GM19452 (cell line): ENCODE results near the gene PSMD12.
"Not testable (repeated sequence)": the region's sequence is repeated elsewhere in the genome, so short reads cannot be mapped to it uniquely, and the experiment has no call there.

Experiments
- ATAC-seq: cut with Tn5 transposase; IDR thresholded peaks from one replicate; pipeline ENCODE4 v1.9.1; 2021; ENCODE audit not compliant: unreplicated experiment

Gene PSMD12

GRCh38 chr17:67315865-67316264, 50.5 kb downstream of the PSMD12 start:
- no peak for ATAC-seq

DNA sequence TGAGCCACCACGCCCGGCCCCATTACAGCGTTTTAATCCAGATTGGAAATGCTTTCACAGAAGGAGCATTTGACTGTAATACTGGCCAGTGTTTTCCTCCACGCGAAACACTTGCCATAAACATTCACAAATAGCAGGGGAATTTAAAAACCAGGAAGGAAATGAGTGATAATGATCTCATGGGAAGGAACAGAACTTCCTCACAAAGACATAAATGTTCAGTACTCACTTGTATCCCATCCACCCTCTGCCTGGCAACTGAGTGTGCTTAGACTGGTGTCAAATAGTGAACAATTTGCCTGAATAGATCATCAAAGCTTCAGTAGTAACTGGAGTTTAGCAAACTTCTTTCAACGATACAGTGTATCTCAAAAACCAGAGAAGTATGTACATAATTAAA, 54.1 kb downstream of the PSMD12 start:
- no peak for ATAC-seq

GRCh38 chr17:67311575-67311974, 54.8 kb downstream of the PSMD12 start:
- ATAC-seq, result no peak

- ATAC-seq, result no peak
Observed at GRCh38 chr17:67310406-67310805, 56.0 kb downstream of the PSMD12 start.

- not testable (repeated sequence) for ATAC-seq
Observed at GRCh38 chr17:67305446-67306235, 60.7 kb downstream of the PSMD12 start.

DNA sequence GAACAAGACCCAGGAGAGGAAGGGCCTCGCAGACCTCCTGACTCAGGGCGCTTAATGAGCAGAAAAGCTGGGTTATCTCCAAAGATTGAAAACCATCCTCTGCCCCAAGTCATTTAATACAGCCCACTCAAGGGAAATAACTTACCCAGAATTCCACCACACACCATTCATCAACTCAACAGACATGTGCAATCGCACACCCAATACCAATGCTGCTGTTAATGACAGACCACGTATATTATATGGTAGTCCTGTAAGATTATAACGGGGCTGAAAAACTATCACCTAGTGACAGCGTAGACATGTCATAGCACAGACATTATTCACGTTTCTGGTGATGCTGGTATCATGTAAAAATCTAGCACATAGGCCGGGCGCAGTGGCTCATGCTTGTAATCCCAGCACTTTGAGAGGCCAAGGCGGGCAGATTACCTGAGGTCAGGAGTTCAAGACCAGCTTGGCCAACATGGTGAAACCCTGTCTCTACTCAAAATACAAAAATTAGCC, 68.9 kb downstream of the PSMD12 start:
- no peak for ATAC-seq

DNA sequence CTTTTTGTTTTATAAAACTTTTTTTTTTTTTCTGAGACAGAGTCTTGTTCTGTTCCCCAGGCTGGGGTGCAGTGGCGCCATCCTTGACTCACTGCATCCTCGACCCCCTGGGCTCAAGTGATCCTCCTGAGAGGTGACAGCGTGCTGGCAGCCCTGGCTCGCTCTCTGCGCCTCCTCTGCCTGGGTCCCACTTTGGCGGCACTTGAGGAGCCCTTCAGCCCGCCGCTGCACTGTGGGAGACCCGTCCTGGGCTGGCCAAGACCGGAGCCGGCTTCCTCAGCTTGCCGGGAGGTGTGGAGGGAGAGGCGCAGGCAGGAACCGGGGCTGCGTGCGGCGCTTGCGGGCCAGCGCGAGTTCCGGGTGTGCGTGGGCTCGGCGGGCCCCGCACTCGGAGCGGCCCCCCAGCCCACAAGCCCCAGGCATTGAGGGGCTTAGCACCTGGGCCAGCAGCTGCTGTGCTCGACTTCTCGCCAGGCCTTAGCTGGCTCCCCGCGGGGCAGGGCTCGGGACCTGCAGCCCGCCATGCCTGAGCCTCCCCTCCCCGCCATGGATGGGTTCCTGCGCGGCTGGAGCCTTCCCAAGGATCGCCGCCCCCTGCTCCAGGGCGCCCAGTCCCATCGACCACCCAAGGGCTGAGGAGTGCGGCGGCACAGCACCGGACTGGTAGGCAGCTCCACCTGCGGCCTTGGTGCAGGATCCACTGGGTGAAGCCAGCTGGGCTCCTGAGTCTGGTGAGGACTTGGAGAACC, 71.8 kb downstream of the PSMD12 start:
- ATAC-seq, result no peak

GRCh38 chr17:67293251-67294203, 72.8 kb downstream of the PSMD12 start:
- peak; percentile 94 for ATAC-seq

GRCh38 chr17:67290711-67291291, 75.6 kb downstream of the PSMD12 start:
- no peak for ATAC-seq

- no peak for ATAC-seq
Observed at GRCh38 chr17:67290244-67290643, 76.1 kb downstream of the PSMD12 start.

DNA sequence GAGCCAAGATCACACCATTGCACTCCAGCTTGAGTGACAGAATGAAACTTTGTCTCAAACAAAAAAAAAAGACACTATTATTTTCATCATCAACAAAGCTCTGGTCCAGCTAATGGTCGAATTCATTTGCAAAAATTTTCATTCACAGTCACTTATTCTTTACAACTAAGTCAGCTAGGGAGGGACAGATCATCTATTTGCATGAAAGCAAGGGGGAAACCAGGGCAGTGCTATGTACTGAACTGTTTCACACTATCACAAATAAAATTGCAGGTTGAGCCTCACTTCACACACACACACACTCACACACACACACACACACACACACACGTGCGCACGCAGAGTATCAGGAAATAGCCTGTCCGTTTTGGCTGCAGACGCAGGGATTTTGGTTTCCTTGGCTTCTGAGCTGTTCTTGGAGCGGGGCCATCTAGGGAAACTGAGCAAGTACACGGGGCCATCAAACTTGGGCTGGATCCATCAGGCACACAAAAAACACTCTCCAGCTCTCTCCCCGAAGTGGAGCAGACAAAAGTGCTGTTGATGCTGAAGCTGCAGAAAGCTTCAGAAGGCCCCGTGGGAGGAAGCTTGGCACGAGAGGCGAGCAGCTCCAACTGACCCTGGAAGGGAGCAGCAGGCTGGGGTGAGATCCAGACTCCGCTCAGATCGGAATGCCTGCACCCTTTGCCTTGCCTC, 77.0 kb downstream of the PSMD12 start:
- ATAC-seq, result no peak
